ENCODE data around the gene MLPH.

The MLPH gene, protein sequence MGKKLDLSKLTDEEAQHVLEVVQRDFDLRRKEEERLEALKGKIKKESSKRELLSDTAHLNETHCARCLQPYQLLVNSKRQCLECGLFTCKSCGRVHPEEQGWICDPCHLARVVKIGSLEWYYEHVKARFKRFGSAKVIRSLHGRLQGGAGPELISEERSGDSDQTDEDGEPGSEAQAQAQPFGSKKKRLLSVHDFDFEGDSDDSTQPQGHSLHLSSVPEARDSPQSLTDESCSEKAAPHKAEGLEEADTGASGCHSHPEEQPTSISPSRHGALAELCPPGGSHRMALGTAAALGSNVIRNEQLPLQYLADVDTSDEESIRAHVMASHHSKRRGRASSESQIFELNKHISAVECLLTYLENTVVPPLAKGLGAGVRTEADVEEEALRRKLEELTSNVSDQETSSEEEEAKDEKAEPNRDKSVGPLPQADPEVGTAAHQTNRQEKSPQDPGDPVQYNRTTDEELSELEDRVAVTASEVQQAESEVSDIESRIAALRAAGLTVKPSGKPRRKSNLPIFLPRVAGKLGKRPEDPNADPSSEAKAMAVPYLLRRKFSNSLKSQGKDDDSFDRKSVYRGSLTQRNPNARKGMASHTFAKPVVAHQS

DNA sequence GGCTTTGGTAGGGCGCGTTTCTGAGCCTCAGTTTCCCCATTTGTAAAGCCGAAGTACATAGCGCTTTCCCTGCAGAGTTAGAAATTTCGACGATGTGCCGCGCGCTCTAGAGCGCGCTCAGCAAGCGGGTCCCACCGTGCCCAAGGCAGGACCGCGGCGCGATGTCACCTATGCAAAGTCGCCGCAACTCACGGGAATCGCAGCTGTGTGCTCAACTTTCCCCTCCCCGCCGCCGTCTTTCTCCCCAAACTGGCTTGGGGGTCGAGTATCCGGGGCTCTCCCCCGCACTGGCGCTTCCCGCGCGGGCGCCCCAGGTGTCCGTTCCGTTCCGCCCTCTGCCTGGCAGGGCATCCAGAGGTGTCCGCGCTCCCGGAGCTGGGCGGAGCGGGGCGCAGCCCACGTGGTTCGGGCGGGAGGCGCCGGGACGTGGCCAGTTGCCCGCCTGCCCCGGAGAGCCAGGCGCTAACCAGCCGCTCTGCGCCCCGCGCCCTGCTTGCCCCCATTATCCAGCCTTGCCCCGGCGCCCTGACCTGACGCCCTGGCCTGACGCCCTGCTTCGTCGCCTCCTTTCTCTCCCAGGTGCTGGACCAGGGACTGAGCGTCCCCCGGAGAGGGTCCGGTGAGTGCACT is at the start of gene MLPH:
MLPH (plus strand) TSS at position 433 of the 630 bp plus-strand sequence. CDS start 6,176 bp downstream, outside the sequence.
- no peak for DNase-seq

- no peak for DNase-seq
Observed at GRCh38 chr2:237437566-237437965, 49.5 kb upstream of the MLPH start.

GRCh38 chr2:237438080-237438940 is 48.7 kb upstream of the MLPH start:
- DNase-seq: peak; percentile 13

DNA sequence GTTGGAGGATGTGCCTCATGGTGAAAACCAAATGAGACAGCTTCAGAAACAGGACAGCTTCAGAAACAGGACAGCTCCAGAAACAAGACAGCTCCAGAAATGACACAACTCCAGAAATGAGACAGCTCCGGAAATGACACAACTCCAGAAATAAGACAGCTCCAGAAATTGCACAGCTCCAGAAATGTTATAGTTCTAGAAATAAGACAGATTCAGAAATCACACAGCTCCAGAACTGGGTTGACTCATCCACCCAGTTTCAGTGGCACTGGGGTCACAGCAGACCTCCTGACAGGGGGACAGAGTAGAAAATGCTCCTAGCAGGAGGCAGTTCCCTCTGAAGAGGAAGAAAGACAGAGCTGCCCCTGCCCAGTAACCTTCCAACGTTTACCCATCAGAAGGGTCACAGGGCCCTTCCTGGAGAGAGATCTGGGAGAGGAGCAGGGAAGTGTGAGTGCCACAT is 46.2 kb upstream of the MLPH start:
- DNase-seq: peak; percentile 34

DNA sequence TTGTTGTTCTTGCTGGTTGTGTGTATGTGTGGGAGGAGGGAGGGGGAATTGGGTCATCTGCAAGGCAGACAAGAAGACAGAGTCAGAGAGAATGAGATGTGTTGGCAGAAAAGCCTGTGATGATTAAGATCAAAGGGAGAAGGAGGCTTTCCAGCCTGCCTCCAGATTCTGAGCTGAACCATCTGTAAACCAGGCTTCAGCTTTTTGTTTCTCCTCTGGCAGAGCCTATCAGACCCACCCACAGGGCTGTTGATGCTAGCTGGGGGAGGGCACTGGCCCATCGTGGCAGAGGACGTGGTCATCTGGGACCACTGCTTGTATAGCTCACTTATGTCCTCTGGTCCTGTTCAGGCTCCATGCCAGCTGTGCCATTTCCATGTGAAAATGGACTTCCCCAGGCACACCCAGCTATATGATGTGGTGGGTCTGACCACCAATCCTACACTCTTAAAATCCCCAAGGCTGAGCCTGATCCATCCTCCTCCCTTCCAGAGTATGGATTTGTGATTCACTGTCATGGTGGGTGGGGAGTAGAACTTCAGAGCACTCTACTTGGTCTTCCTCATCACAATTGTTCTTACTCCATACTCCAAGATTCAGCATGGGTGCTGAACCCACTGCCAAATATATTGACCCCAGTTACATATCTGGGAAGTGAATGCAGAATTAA is 45.3 kb upstream of the MLPH start:
- peak; percentile 59 for DNase-seq

DNA sequence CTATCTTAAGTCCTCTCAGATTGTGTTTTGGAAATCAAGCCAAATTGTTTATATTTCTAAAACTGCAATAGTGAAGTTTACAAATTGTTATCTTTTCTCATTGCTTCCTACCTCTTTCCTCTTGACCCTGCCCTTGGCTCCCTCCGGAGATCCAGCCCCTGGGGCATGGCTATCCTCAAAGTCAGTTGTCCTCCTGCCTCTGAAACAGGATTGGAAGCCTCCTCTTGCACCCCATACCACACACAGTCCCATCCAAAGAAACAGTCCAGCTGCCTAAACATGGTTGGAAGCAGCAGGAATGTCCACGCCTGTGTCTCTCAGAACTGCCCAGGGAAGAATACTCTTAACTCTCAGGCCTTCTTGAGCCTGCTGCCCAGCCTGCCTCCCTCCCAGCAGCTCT is 43.0 kb upstream of the MLPH start:
- no peak for DNase-seq

GRCh38 chr2:237445611-237446337 is 41.3 kb upstream of the MLPH start:
- DNase-seq: no peak

GRCh38 chr2:237446338-237446665 is 40.7 kb upstream of the MLPH start:
- no peak for DNase-seq

DNA sequence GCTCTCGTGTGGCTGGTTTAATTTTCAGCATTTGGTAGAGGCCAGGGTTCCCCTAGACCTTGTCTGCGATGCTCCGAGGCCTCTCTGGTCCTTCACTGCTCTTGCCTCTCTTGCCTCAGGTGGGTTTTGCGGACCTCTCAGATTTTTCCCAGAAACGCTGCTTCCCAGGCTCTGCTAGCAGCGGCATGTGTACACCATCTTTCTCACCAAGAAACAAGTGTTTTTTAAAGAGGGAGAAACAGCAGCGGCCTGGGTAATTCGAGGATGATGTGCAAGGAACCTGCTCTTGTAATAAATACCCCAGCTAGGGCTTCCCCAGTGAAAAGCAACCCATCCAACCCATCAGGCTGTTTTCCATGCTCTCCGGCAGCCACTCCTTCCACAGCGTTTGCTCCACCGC is 39.6 kb upstream of the MLPH start:
- no peak for DNase-seq

- no peak for DNase-seq
Observed at GRCh38 chr2:237448171-237448570, 38.9 kb upstream of the MLPH start.

DNA sequence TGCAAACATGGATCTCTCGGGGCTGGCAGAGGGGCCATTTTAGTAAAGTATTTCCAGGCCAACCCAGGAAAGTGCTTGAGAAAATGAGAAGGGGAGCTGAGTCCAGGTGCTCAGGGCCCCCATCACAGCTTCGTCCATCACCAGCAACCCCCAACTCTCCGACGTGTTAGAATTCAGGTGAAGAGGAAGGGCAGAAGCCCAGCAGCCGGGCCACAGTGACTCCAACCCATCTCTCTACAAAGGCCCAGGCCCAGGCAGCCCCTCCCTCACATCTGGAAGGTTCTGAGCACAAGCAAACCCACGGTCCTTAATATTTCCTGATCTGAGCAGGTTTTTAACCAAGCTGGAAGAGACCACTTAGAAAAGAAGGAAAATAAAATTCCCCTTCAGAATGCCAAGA is 38.4 kb upstream of the MLPH start:
- DNase-seq: no peak

DNA sequence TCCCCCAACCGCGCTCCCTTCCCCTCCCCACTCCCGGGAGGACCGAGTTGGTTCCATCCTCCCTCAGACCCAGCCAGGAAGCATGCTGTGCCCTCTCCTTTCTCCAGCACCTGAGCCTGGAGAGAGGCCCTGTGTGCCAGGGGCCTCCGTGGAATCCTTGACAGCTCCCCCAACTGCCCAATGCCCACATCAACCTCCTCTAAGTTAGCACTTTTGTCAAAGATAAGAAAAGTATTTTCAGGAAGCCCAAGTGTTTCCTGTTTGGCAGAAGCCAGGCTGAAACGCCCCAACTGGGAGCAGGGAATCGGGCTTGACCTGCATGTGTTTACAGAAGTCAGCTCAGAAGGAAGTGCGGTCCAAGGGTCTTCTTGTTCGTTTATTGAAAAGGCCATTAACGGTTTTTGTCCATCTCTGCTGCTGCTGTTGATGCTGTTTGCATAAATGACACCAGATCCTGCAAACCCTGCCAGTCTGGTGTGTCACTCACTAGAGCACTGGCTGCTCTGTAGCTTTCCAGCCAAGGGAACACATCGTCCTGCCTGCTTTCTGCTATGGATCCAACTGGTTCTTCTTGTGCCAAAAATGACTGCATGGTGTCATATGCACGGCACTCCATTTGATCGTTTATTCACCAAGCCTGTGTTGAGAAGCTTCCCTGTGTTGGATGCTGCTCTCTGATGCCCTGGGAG is 37.7 kb upstream of the MLPH start:
- DNase-seq: no peak

DNA sequence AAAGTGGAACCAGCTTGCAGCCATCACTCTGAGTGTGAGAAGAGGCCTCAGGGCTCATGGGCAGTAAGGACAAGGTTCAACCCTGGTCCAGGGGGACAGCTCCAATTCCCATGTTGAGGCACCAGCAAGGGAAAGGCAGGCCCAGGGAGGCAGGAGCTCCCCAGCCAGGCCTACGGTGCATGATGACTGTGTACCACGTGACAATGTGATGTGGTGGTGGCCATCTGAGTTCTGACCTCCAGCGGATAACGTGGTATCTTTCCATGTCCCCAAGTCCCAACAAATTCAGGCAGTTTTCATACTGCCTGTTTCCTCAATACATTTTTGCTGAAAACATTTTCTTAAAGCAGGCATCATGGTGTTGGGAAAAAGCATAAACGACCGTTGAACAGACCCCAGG is 36.9 kb upstream of the MLPH start:
- no peak for DNase-seq

GRCh38 chr2:237450583-237450982 is 36.5 kb upstream of the MLPH start:
- no peak for DNase-seq

GRCh38 chr2:237451643-237452469 is 35.2 kb upstream of the MLPH start:
- no peak for DNase-seq

- no peak for DNase-seq
Observed at GRCh38 chr2:237452861-237453260, 34.2 kb upstream of the MLPH start.

GRCh38 chr2:237453671-237454070 is 33.4 kb upstream of the MLPH start:
- no peak for DNase-seq

DNA sequence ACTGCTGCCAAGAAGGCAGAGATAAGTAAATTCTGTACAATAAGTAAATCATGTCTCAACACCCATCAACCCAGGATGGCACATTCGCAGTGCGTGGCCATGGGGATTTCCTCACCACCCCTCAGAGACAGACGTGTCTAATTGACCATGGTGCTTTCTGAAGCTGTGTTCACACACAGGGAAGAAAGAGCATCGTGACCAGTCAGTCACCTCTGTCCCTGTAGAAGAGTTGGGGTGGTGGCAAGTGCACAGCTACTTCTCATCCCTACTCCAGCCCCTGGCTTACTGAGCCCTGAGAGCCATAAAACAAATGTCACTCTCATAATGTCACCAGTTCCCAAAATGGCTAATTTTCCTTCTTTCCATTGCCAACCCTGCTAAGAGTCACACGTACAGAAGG is 31.3 kb upstream of the MLPH start:
- no peak for DNase-seq

DNA sequence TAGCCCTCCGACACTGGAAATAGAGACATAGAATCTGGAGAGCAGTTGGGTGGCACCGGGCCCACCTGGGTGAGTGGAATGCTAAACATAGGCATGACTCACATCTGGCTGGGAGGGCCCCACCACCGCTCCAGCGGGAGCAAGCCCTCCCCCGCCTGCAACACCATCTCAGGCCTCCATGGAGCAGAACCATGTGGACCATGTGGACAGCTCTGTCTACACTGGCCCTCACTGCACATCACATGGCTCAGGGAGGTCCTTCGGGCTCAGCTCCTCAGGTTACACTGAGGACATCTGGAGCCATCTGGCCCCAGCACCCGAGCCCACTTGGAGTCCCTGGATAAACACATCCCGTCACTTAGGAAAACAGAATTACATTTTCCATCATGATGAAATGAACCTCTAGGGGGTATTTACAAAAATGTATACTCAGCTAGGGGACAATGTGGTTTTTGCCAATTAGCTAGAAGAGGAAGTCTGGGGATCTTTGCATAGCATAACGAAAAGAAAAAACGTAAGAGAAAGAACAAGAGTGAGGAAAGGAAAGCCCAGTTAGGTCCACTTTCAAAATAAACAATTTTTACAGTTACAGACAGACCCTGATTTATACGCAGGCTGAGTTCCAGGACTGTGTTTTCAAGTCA is 30.7 kb upstream of the MLPH start:
- no peak for DNase-seq
